Fibroblast of lung (primary cell): ENCODE measurements around the gene PCDHB15. TPM values are rescaled to one million over a fixed set of nuclear protein-coding genes. Genes with fewer than 3 reads are reported as not detected.

ENCODE experiments used
- DNase-seq, 2 donors: peaks; one replicate each; pipeline versions ENCODE4 v3.0.0 to v3.0.0-alpha.2; 2010; ENCODE audit warnings: low read depth in 2 of 2
- H2AFZ ChIP-seq: 2 replicates; pipeline ENCODE4 v1.5.1; 2012; ENCODE audit warnings: low read length, control low read depth, inconsistent platforms
- H3K27ac ChIP-seq: 2 replicates; pipeline ENCODE4 v1.5.1; 2011; ENCODE audit warnings: low read length, control low read depth; ENCODE audit not compliant: insufficient read depth
- H3K27me3 ChIP-seq: 2 replicates; pipeline ENCODE4 v1.5.1; 2011; ENCODE audit warnings: mild to moderate bottlenecking, low read length; ENCODE audit not compliant: control insufficient read depth, insufficient read depth
- H3K36me3 ChIP-seq: 2 replicates; pipeline ENCODE4 v1.5.1; 2011; ENCODE audit warnings: low read length; ENCODE audit not compliant: control insufficient read depth, insufficient read depth
- H3K4me1 ChIP-seq: 2 replicates; pipeline ENCODE4 v1.5.1; 2011; ENCODE audit warnings: low read length; ENCODE audit not compliant: control insufficient read depth, insufficient read depth; ENCODE audit errors: extremely low read depth
- H3K4me2 ChIP-seq: 2 replicates; pipeline ENCODE4 v1.5.1; 2011; ENCODE audit warnings: low read length, control low read depth; ENCODE audit not compliant: insufficient read depth; ENCODE audit errors: extremely low read depth
- H3K4me3 ChIP-seq, 4 experiments: fragments of 200-600 bp in 1 of 4; sonication (generic) in 1 of 4; replicated peaks in 1 of 4; 2 replicates each; pipeline ENCODE4 v1.5.1; 2011 to 2016; ENCODE audit warnings: low read length in 4 of 4, low read depth in 3 of 4, mild to moderate bottlenecking in 3 of 4, control low read depth in 2 of 4, inconsistent platforms in 1 of 4, mixed read lengths in 1 of 4; ENCODE audit not compliant: insufficient read depth in 1 of 4; ENCODE audit errors: control extremely low read depth in 1 of 4
- H3K79me2 ChIP-seq: 2 replicates; pipeline ENCODE4 v1.5.1; 2012; ENCODE audit warnings: mild to moderate bottlenecking, low read length, inconsistent platforms; ENCODE audit not compliant: control insufficient read depth, insufficient read depth
- H3K9ac ChIP-seq: 2 replicates; pipeline ENCODE4 v1.5.1; 2011; ENCODE audit warnings: mild to moderate bottlenecking, low read length, control low read depth; ENCODE audit not compliant: insufficient read depth
- H3K9me3 ChIP-seq: 2 replicates; pipeline ENCODE4 v1.5.1; 2012; ENCODE audit warnings: low read depth, low read length; ENCODE audit not compliant: control insufficient read depth, insufficient read depth
- H4K20me1 ChIP-seq: 2 replicates; pipeline ENCODE4 v1.5.1; 2011; ENCODE audit warnings: low read length; ENCODE audit not compliant: control insufficient read depth, insufficient read depth; ENCODE audit errors: extremely low read depth
- CTCF ChIP-seq, 2 donors: IDR thresholded peaks in 1 of 2; conservative IDR thresholded peaks in 1 of 2; 1 replicate in 1 of 2; 2 replicates in 1 of 2; pipeline ENCODE4 v1.5.1; 2011 to 2012; ENCODE audit warnings: low read length in 2 of 2, control low read depth in 1 of 2, inconsistent platforms in 1 of 2, low read depth in 1 of 2, mild to moderate bottlenecking in 1 of 2
- EZH2 ChIP-seq: IDR thresholded peaks from 2 replicates; pipeline ENCODE4 v1.5.1; 2012; ENCODE audit warnings: low read length, control low read depth, mild to moderate bottlenecking; ENCODE audit errors: missing control alignments
- polyA plus RNA-seq, 2 donors: library from polyadenylated mRNA; depleted of rRNA in 1 of 2; stranded (reverse) in 1 of 2; unstranded in 1 of 2; fragments of >200 nt; gene quantifications; 2 replicates each; pipeline ENCODE4 v1.2.1, GENCODE V29; 2011 to 2012; ENCODE audit warnings: missing spikeins in 1 of 2
- total RNA-seq: library from RNA; depleted of rRNA; stranded (reverse); fragments of >200 nt; gene quantifications from 2 replicates; pipeline ENCODE4 v1.2.1, GENCODE V29; 2014

The PCDHB15 gene
- total and polyA plus RNA-seq, 2 donors (not counting 1 experiment from before 2014, with no cell fraction given) = 0.31 to 1.8 TPM

GRCh38 chr5:141261238-141261546, 16.0 kb downstream of the PCDHB15 start:
- no peak for TF ChIP-seq EZH2
- TF ChIP-seq CTCF (conservative IDR thresholded peaks at IDR 0.05 in 1 of 2, IDR thresholded peaks at IDR 0.05 in 1 of 2; ENCODE audit: low read depth in 1 of 2, low read length in 2 of 2) = no peak
- Histone ChIP-seq H3K27ac (no peak overlapping the region), H3K36me3 (no peaks in the 10 kb centered on the region), H3K9ac (no peak overlapping the region), H3K79me2 (no peaks in the 10 kb centered on the region), H3K4me2 (no peak overlapping the region), H3K4me1 (no peaks in the 10 kb centered on the region), H3K27me3 (no peaks in the 10 kb centered on the region), H2AFZ (no peak overlapping the region), H3K4me3 (no peak overlapping the region), H4K20me1 (no peaks in the 10 kb centered on the region), H3K9me3 (no peaks in the 10 kb centered on the region)
- DNase-seq = no peak

DNA sequence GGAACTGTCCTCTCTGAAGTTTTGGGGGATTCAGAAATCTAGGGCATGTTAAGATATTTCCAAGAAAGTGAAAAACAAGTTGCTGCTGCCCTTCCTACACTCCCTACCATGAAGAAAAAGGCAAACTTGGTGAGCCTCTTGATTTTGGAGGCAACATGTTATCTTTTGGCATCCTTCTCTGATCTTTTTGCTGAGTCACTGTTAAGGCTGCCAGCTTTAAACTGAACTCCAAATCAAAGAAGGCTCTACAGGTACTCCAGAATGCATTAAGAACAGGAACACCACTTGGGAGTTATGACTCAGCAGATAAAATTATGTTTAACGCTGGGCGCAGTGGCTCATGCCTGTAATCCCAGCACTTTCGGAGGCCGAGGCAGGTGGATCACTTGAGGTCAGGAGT, 24.0 kb downstream of the PCDHB15 start:
- no peaks in the 10 kb centered on the region for H3K9me3 ChIP-seq
- no peak for DNase-seq

GRCh38 chr5:141272906-141273305, 27.7 kb downstream of the PCDHB15 start:
- H3K79me2 ChIP-seq = no peaks in the 10 kb centered on the region
- H3K27ac ChIP-seq = no peak overlapping the region
- H3K4me1 ChIP-seq = no peaks in the 10 kb centered on the region
- no peak overlapping the region for H3K4me2 ChIP-seq
- H3K4me3 ChIP-seq = no peak overlapping the region
- no peaks in the 10 kb centered on the region for H4K20me1 ChIP-seq
- H3K9me3 ChIP-seq = no peaks in the 10 kb centered on the region
- H3K27me3 ChIP-seq = no peaks in the 10 kb centered on the region
- no peak for DNase-seq
- no peak overlapping the region for H3K9ac ChIP-seq
- no peak overlapping the region for H2AFZ ChIP-seq
- TF ChIP-seq EZH2 (no peak), CTCF (conservative IDR thresholded peaks at IDR 0.05 in 1 of 2, IDR thresholded peaks at IDR 0.05 in 1 of 2; ENCODE audit: low read depth in 1 of 2, low read length in 2 of 2) (no peak)
- H3K36me3 ChIP-seq = no peaks in the 10 kb centered on the region

More for the DNA sequence above, 24.0 kb downstream of the PCDHB15 start:
- Histone ChIP-seq H3K27me3 (no peaks in the 10 kb centered on the region), H3K4me3 (no peak overlapping the region), H3K27ac (no peak overlapping the region), H3K4me1 (no peaks in the 10 kb centered on the region), H4K20me1 (no peaks in the 10 kb centered on the region), H2AFZ (no peak overlapping the region), H3K36me3 (no peaks in the 10 kb centered on the region), H3K79me2 (no peaks in the 10 kb centered on the region), H3K4me2 (no peak overlapping the region), H3K9ac (no peak overlapping the region)
- TF ChIP-seq EZH2 (no peak), CTCF (conservative IDR thresholded peaks at IDR 0.05 in 1 of 2, IDR thresholded peaks at IDR 0.05 in 1 of 2; ENCODE audit: low read depth in 1 of 2, low read length in 2 of 2) (no peak)
